Duodenal mucosa (tissue), 2 donors: ENCODE measurements around the gene FSTL4.

Experiments
- H3K27ac ChIP-seq: one replicate; pipeline ENCODE4 v1.7.0; 2013; ENCODE audit warnings: low read depth, low read length
- H3K27me3 ChIP-seq, 2 donors: one replicate each; pipeline ENCODE4 v1.7.0; 2013; ENCODE audit warnings: low read length in 2 of 2, control low read depth in 1 of 2; ENCODE audit not compliant: insufficient read depth in 2 of 2, control insufficient read depth in 1 of 2
- H3K36me3 ChIP-seq, 2 donors: one replicate each; pipeline ENCODE4 v1.7.0; 2013; ENCODE audit warnings: low read length in 2 of 2, control low read depth in 1 of 2; ENCODE audit not compliant: insufficient read depth in 2 of 2, control insufficient read depth in 1 of 2
- H3K4me1 ChIP-seq, 2 donors: one replicate each; pipeline ENCODE4 v1.7.0; 2013; ENCODE audit warnings: low read length in 2 of 2, control low read depth in 1 of 2; ENCODE audit not compliant: insufficient read depth in 2 of 2, control insufficient read depth in 1 of 2
- H3K4me3 ChIP-seq, 2 donors: one replicate each; pipeline ENCODE4 v1.7.0; 2013; ENCODE audit warnings: low read length in 2 of 2, low read depth in 1 of 2
- H3K9ac ChIP-seq, 2 donors: one replicate each; pipeline ENCODE4 v1.7.0; 2013; ENCODE audit warnings: low read length in 2 of 2, low read depth in 1 of 2
- H3K9me3 ChIP-seq, 2 donors: one replicate each; pipeline ENCODE4 v1.7.0; 2013; ENCODE audit warnings: low read length in 2 of 2, control low read depth in 1 of 2; ENCODE audit not compliant: control insufficient read depth in 1 of 2

FSTL4 gene

GRCh38 chr5:133261993-133262392 is 350.3 kb downstream of the FSTL4 start:
- Histone ChIP-seq H3K4me3 (no peak overlapping the region), H3K27ac (no peak overlapping the region), H3K27me3 (no peaks in the 10 kb centered on the region), H3K9ac (no peak overlapping the region), H3K36me3 (no peaks in the 10 kb centered on the region), H3K9me3 (no peaks in the 10 kb centered on the region), H3K4me1 (no peaks in the 10 kb centered on the region)

- Histone ChIP-seq H3K9me3 (no peaks in the 10 kb centered on the region), H3K27me3 (no peaks in the 10 kb centered on the region), H3K4me1 (no peaks in the 10 kb centered on the region), H3K9ac (no peak overlapping the region), H3K36me3 (no peaks in the 10 kb centered on the region), H3K4me3 (no peak overlapping the region), H3K27ac (no peak overlapping the region)
Observed at GRCh38 chr5:133260715-133261114, 351.6 kb downstream of the FSTL4 start.

- Histone ChIP-seq H3K27ac (no peak overlapping the region), H3K4me1 (no peaks in the 10 kb centered on the region), H3K9ac (no peak overlapping the region), H3K27me3 (no peaks in the 10 kb centered on the region), H3K4me3 (no peak overlapping the region), H3K36me3 (no peaks in the 10 kb centered on the region), H3K9me3 (no peaks in the 10 kb centered on the region)
Observed at GRCh38 chr5:133259199-133259997, 352.9 kb downstream of the FSTL4 start.

GRCh38 chr5:133257977-133258376 is 354.4 kb downstream of the FSTL4 start:
- Histone ChIP-seq H3K27me3 (no peaks in the 10 kb centered on the region), H3K4me3 (no peak overlapping the region), H3K36me3 (no peaks in the 10 kb centered on the region), H3K27ac (no peak overlapping the region), H3K9me3 (no peaks in the 10 kb centered on the region), H3K9ac (no peak overlapping the region), H3K4me1 (no peaks in the 10 kb centered on the region)

- Histone ChIP-seq H3K9me3 (no peaks in the 10 kb centered on the region), H3K4me1 (no peaks in the 10 kb centered on the region), H3K36me3 (no peaks in the 10 kb centered on the region), H3K4me3 (no peak overlapping the region), H3K27me3 (no peaks in the 10 kb centered on the region), H3K27ac (no peak overlapping the region), H3K9ac (no peak overlapping the region)
Observed at GRCh38 chr5:133256276-133256675, 356.1 kb downstream of the FSTL4 start.

GRCh38 chr5:133254803-133255202 is 357.5 kb downstream of the FSTL4 start:
- Histone ChIP-seq H3K4me3 (no peak overlapping the region), H3K9ac (no peak overlapping the region), H3K4me1 (no peaks in the 10 kb centered on the region), H3K9me3 (no peaks in the 10 kb centered on the region), H3K36me3 (no peaks in the 10 kb centered on the region), H3K27ac (no peak overlapping the region), H3K27me3 (no peaks in the 10 kb centered on the region)

GRCh38 chr5:133253671-133254070 is 358.7 kb downstream of the FSTL4 start:
- Histone ChIP-seq H3K4me1 (no peaks in the 10 kb centered on the region), H3K9me3 (no peaks in the 10 kb centered on the region), H3K9ac (no peak overlapping the region), H3K27ac (no peak overlapping the region), H3K36me3 (no peaks in the 10 kb centered on the region), H3K4me3 (no peak overlapping the region), H3K27me3 (no peaks in the 10 kb centered on the region)

- Histone ChIP-seq H3K4me1 (no peaks in the 10 kb centered on the region), H3K4me3 (no peak overlapping the region), H3K27ac (no peak overlapping the region), H3K36me3 (no peaks in the 10 kb centered on the region), H3K9ac (no peak overlapping the region), H3K9me3 (no peaks in the 10 kb centered on the region), H3K27me3 (no peaks in the 10 kb centered on the region)
Observed at GRCh38 chr5:133253070-133253469, 359.3 kb downstream of the FSTL4 start.

- H3K27me3 ChIP-seq: no peaks in the 10 kb centered on the region
- no peaks in the 10 kb centered on the region for H3K4me1 ChIP-seq
- H3K27ac ChIP-seq: no peak overlapping the region
- no peaks in the 10 kb centered on the region for H3K36me3 ChIP-seq
- no peak overlapping the region for H3K4me3 ChIP-seq
- H3K9ac ChIP-seq: no peak overlapping the region
- no peaks in the 10 kb centered on the region for H3K9me3 ChIP-seq
Observed at GRCh38 chr5:133252133-133252480, 360.2 kb downstream of the FSTL4 start.

- Histone ChIP-seq H3K36me3 (no peaks in the 10 kb centered on the region), H3K9me3 (no peaks in the 10 kb centered on the region), H3K27me3 (no peaks in the 10 kb centered on the region), H3K4me3 (no peak overlapping the region), H3K27ac (no peak overlapping the region), H3K9ac (no peak overlapping the region), H3K4me1 (no peaks in the 10 kb centered on the region)
Observed at GRCh38 chr5:133251296-133252132, 360.8 kb downstream of the FSTL4 start.
